PC-9 (cell line): Measurements from ENCODE around the gene PAGE4.

ENCODE experiments used
- CTCF ChIP-seq: fragments of 200-600 bp; sonication (generic); conservative IDR thresholded peaks from 2 replicates; pipeline ENCODE4 v1.6.1; 2017; ENCODE audit warnings: mixed run types, antibody characterized with exemption, mild to moderate bottlenecking, moderate library complexity
- EZH2 ChIP-seq: fragments of 200-600 bp; sonication (generic); IDR thresholded peaks from 2 replicates; pipeline ENCODE4 v1.8.0; 2017; ENCODE audit warnings: antibody characterized with exemption, low read depth

- TF ChIP-seq CTCF, result no peak
- no peak for TF ChIP-seq EZH2
Measured at GRCh38 chrX:49809891-49810632, 19.0 kb upstream of the PAGE4 start.
